Measurements from ENCODE around the gene UVRAG. TPM values are rescaled to one million over a fixed set of nuclear protein-coding genes. Genes with fewer than 3 reads are reported as not detected.
"Not testable (repeated sequence)": the region's sequence is repeated elsewhere in the genome, so short reads cannot be mapped to it uniquely, and the experiment has no call there.

Gene UVRAG
- polyA plus RNA-seq, 3 donors: 15.6 to 17.3 (median 16.7) TPM

DNA sequence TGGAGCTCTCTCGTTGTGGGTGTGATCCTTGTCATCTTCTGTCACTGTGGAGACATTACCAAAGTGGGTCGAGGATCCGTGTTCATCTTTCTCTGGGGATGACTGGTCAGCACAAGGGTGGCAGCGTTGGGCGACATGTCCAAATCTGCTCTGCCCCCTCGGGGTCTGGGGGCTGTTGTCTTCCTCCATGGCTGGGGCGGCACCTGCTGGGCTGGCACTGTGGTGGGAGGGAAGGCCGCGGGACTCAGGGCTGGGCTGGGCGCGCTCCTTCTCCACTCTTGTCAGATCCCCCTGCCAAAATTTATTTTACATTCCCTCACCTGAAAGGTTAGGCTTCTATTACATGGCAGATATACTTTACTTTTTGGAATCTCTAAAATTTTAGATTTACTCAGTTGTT lies 96.4 kb downstream of the UVRAG start:
- no peak for DNase-seq

GRCh38 chr11:75913984-75914383 lies 99.0 kb downstream of the UVRAG start:
- DNase-seq: no peak

- no peak for DNase-seq
Observed at GRCh38 chr11:75916882-75917281, 101.9 kb downstream of the UVRAG start.

- DNase-seq: no peak
Observed at GRCh38 chr11:75918331-75918730, 103.3 kb downstream of the UVRAG start.

DNA sequence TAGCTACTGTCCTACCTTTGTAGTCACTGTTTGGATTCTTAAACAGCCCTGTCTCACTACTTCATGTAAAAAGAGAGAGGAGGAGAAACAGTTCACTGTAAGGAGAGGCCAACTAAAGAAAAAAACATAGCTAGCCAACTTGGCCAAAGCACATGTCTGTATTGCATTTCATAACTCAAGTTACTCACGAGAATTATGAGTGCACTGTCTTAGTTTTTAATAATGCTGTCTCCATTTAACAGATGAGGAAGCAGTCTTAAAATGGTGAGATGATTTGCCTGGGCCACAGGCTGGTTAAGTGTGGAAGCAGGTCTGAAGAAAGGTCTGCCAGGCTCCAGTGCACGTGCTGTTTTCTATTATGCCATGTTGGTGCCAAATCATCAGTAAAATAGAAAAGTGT lies 104.5 kb downstream of the UVRAG start:
- no peak for DNase-seq

- DNase-seq: no peak
Observed at GRCh38 chr11:75920848-75921247, 105.8 kb downstream of the UVRAG start.

- no peak for DNase-seq
Observed at GRCh38 chr11:75921808-75922207, 106.8 kb downstream of the UVRAG start.

DNA sequence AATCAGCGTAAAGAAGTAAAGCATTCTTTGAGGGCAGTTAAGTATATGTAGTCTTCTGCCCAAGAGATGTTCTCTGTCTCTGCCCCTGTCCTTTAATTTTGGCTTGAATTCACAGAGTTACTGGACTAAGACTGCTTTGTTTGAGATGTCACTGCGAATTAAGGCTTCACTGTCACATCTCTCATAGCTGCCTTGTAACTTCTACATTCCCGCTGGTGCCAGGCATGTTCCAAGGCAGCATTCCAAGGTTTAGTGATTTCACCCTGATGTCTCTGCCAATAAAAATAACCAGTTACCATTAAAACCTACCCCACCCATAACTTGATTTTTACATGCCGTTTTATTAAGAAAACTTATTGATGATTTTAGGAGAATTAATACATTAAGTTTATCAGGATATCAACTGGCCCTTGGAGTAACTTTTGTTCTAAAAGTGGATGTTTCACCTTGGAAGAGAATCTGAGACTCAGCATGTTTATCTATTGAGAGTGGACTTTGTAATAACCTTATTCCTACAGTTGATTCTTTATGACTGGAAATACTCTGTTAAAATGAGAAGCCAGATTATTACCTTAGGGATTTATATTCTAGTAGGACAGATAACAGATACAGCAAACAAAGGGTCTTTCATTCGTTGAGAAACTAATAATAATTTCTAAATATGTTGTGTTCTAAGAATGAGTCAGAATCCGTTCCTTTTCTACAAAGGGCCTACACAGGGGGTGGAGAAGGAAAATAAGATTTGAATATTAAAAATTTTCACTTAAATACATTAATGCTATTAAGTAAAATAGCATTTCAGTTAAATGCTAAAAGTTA lies 110.2 kb downstream of the UVRAG start:
- no peak for DNase-seq

- DNase-seq: no peak
Observed at GRCh38 chr11:75925785-75926164, 110.8 kb downstream of the UVRAG start.

DNA sequence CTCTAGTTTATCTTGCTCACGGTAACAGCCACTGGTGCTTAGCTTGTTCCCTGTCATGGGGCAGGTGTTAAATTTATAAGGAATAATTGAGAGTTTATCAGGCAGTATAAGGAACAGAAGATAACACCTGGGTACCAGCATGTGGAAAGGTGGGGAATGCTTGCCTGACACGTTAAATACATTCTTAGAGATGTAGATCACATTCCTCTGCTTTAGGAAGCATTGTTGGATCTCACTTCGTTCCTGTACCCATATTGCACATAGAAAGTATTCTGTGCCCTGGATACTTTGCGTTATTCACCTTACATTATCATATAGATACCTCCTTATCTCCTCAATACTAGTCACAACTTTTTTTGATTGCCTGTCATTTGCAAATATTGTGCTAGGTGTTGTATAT lies 114.7 kb downstream of the UVRAG start:
- DNase-seq: no peak

- DNase-seq: no peak
Observed at GRCh38 chr11:75930534-75930933, 115.5 kb downstream of the UVRAG start.

GRCh38 chr11:75931124-75931523 lies 116.1 kb downstream of the UVRAG start:
- DNase-seq: no peak

GRCh38 chr11:75933736-75934135 lies 118.7 kb downstream of the UVRAG start:
- not testable (repeated sequence) for DNase-seq

- no peak for DNase-seq
Observed at GRCh38 chr11:75934851-75935250, 119.8 kb downstream of the UVRAG start.

- no peak for DNase-seq
Observed at GRCh38 chr11:75938543-75938942, 123.5 kb downstream of the UVRAG start.

GRCh38 chr11:75939516-75939915 lies 124.5 kb downstream of the UVRAG start:
- no peak for DNase-seq

DNA sequence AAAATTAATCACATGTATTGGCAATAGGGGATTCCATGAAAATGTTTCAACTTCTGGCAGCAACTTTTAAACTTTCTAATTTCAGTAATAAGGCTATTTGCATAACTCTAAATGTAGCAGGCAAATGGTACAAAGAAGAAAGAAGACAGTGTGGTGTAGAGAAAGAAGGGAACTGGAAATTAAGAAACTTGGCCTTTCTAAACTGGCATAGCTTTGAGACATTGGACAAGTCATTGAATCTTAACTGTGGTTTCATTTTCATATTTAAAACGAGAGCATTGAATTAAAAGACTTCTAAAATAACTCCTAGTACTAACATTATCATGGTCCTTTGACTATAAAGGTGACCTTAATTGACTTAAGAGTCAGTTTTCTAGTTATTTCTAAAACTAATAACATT lies 125.0 kb downstream of the UVRAG start:
- no peak for DNase-seq

DNA sequence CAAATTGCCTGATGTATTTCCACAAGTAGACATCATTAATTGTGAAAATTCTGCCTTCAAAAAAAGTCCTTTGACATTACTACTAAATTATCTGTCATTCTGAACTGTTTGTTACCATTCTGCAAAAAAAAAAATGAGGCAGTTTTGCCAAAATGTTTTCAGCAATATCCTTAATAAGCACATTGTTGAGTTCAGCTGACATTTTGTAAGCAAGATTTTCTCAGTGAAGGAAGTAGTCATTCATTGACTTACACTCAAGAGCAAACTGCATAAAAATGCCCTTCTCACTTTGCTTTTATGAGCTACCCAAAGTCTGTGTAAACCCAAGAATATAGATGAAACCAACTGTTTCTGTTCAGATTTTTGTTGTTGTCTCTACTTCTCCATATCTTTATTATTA lies 125.9 kb downstream of the UVRAG start:
- no peak for DNase-seq

DNA sequence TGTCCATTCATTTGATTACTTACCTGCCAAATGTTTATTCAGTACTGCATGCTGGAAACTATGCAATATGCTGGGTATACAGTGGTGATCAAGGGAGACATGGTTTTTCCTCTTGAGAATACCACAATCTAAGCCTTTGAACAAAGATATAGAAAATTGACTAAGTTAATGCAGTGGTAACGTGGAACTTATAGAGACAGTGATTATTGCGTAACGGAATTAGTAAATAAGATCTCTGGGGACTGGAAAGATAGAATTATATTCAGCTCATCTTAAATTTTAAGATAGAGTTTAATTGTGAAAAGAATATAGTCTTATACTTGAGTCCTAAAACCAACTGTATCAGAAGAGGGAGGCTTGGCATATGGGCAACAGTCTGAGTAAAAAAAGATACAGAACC lies 129.5 kb downstream of the UVRAG start:
- no peak for DNase-seq

GRCh38 chr11:75945446-75945845 lies 130.4 kb downstream of the UVRAG start:
- DNase-seq: no peak

- DNase-seq: no peak
Observed at GRCh38 chr11:75945947-75946346, 130.9 kb downstream of the UVRAG start.

- peak; percentile 20 for DNase-seq
Observed at GRCh38 chr11:75946531-75947530, 131.8 kb downstream of the UVRAG start.
